C4-2B (cell line): ENCODE measurements around the gene MORN1.

Source experiments
- H3K27ac ChIP-seq: fragments of 450-650 bp; 2 replicates; pipeline ENCODE4 v1.5.1; 2017
- ZFX ChIP-seq: fragments of 450-650 bp; IDR thresholded peaks from 2 replicates; pipeline ENCODE4 v1.6.1; 2017
- TF ChIP-seq, protein P1 (sequence below): fragments of 450-650 bp; conservative IDR thresholded peaks from 2 replicates; pipeline ENCODE4 v1.5.1; 2017; ENCODE audit warnings: mild to moderate bottlenecking

Gene MORN1

DNA sequence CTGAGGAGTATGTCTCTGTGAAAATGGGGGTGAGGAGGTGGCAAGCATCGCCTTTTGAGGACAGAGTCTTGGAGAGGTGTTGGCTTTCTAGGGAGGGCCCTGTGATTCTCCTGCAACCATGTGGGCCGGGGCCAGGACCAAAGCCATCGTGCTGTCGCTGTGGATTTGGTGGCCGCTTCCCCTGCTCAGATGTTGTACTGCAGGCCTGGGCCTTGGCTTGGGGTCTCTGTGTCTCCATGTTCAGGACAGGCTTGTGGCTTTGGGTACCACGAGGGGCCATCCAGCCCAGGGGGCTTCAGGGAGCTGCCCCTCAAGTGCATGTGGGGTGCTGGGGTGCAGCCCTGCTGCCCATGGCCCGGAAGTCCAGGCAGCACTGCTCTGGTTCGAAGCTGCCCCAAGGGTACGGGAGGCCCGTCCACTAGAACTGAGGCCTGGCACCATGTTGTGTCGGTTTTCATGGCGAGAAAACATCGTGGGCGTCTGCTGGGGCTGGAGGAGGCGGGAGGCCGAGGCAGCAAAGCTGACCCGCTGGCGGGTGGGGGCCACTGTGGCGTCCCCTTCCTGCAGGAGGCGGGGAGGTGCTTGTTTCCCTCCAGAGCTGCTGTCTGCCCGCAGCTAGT lies 107.9 kb downstream of the MORN1 start:
- no peak for TF ChIP-seq ZFX
- TF ChIP-seq, protein P1, sequence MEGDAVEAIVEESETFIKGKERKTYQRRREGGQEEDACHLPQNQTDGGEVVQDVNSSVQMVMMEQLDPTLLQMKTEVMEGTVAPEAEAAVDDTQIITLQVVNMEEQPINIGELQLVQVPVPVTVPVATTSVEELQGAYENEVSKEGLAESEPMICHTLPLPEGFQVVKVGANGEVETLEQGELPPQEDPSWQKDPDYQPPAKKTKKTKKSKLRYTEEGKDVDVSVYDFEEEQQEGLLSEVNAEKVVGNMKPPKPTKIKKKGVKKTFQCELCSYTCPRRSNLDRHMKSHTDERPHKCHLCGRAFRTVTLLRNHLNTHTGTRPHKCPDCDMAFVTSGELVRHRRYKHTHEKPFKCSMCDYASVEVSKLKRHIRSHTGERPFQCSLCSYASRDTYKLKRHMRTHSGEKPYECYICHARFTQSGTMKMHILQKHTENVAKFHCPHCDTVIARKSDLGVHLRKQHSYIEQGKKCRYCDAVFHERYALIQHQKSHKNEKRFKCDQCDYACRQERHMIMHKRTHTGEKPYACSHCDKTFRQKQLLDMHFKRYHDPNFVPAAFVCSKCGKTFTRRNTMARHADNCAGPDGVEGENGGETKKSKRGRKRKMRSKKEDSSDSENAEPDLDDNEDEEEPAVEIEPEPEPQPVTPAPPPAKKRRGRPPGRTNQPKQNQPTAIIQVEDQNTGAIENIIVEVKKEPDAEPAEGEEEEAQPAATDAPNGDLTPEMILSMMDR = no peak
- H3K27ac ChIP-seq = no peak overlapping the region

DNA sequence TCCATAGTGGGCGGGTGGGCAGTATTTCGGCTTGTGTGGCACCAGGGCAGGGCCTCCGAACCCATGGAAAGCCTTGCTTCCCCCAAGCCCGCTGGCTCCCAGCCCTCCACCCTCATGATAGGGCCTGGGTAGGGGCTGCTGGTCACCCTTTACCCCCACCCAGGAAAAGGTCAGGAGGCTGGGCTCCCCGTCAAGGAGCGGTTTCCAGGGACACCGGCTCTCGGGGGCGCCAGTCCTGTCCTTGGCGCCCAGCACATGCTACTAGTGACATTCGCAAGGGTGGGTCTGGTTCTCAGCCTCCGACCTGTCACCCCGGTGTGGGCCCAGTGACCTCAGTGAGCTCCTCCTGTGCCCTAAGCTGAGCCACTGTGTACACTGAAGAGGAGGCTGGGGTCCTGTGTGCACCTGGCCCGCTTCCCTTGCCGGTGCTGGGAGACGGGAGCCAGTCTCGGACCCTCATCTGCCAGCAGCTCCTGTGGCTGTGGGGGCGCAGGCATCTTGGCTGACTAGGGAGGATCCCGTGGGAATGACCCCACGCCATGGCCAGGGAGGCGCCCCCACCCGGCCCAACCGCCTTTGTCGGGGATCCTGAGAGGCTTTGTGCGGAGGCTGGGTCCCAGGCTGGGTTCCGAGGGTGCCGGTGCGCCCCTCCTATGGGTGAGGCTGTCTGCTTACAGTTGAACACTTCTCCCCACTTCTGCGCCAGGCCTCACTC lies 108.6 kb downstream of the MORN1 start:
- TF ChIP-seq, protein P1 = no peak
- no peak for TF ChIP-seq ZFX
- H3K27ac ChIP-seq = no peak overlapping the region

DNA sequence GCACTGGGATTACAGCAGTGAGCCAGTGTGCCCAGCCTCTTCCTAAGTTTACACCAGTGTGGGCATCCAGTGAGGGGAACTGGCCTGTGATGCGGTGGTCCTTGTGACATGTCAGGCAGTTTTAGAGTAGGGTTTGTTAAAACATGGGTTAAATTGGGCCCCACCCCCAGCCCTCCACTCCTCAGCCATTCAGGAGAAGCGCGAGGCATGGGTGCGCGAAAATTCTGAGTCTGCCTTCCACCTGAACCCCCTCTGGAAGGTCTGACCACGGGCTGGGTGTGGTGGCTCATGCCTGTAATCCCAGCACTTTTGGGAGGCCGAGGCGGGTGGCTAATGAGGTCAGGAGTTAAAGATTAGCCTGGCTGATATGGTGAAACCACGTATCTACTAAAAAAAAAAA lies 111.5 kb downstream of the MORN1 start:
- H3K27ac ChIP-seq = no peak overlapping the region
- TF ChIP-seq, protein P1 = no peak
- no peak for TF ChIP-seq ZFX

DNA sequence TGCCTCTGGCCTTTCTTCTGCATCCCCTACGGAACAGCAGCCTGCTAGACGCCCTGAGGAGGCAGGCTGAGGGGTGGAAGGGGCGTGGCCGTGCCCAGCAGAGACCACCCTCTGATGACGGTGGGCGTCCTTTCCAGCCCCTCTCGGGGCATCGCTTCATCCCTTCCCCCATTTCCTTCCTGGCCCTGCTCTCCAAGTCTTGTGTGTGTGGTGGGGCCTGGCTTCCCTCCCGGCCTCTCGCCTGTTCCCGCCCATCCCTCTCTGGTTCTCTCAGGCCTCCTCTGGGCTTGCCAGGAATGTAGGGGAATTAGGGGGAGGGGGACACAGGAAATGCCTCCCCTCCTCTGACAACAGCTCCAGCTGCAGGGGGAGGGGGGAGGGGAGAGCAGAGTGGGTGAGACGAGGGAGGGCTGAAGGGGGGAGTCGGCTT lies 112.1 kb downstream of the MORN1 start:
- no peak overlapping the region for H3K27ac ChIP-seq
- no peak for TF ChIP-seq ZFX
- TF ChIP-seq, protein P1 = no peak

DNA sequence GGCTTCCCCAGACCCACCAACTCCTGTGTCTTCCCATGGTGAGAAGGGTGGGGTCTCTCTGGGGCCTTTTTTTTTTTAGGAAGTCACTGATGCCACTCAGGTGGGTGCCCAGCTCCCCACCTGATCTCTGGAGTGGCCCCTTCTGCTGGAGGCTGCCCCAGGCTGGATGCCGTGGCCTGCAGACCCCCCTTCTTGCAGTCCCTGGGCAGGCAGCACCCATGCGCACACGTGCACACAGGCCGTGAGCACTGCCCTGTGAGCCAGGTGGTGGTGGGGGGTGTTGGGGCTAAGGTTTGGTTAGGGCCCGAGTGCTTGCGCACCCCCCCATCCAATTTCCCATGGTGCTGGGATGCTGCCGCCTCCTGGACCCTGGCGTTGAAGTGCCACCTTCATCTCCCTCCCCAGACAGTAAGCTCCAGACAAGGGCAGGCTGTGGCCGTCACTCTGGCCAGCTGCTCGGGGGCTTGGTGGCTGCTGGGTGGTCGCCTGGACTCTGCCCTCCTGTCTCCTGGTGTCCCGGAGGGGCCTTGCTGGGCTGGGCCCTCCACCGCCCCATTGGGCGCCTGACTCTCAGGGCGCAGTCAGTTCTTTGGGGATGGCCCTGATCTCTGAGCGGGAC lies 112.7 kb downstream of the MORN1 start:
- no peak overlapping the region for H3K27ac ChIP-seq

DNA sequence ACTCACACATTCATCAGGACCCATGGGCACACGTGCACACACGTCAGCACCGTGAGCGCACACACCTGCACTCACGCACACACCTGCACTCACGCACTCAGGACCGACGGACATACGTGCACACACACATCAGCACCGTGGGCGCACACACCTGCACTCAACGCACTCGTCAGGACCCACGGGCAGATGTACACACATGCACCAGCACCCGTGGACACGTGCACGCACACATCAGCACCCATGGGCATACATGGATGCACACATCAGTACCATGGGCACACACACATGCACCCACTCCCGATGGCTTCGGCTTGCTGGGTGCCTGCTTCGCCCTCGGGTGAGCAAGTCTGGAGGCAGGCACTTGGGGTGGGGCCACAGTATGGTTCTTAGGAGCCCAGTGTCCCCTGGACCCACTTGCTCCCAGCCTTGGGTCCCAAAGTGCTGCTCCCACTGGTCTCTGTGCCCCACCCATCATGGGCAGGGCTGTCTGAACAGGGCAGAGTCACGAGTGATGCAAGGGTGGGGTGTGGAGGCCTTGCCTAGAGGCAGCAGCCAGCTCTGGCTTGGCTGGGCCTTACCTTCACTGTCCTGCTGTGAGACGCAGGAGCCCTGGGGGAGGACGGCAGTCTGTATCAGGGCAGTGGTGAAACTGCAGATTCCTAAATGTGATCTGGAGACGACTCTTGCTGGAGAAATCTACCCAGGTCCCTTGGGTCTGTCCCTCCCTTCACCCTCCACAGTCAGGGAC lies 113.4 kb downstream of the MORN1 start:
- no peak overlapping the region for H3K27ac ChIP-seq
- no peak for TF ChIP-seq ZFX
- TF ChIP-seq, protein P1 = no peak

More for the DNA sequence above, 112.7 kb downstream of the MORN1 start:
- TF ChIP-seq ZFX = no peak
- TF ChIP-seq, protein P1 = no peak
